OCI-LY7 (cell line): Measurements from ENCODE around the gene IPO9. TPM values are rescaled to one million over a fixed set of nuclear protein-coding genes. Genes with fewer than 3 reads are reported as not detected.

ENCODE experiments used
- BruUV-seq: library from RNA; stranded (reverse); fragments of 400-500 nt; replicated peaks from 2 replicates; lab custom pipeline; 2021; lab: Mats Ljungman, UMichigan
- CTCF ChIA-PET: fragments of 300-600 bp; sonication (Branson Sonifier 250); formaldehyde crosslinking; loops from one replicate; lab custom pipeline; 2022; ENCODE audit warnings: antibody characterized with exemption; ENCODE audit not compliant: unreplicated experiment; lab: Charles Lee
- POLR2A ChIA-PET: fragments of 300-600 bp; sonication (Branson Sonifier 250); formaldehyde crosslinking; loops from one replicate; lab custom pipeline; 2022; ENCODE audit warnings: antibody characterized with exemption; lab: Charles Lee
- DNase-seq: peaks from one replicate; pipeline ENCODE4 v3.0.0-alpha.2; 2015; ENCODE audit warnings: low spot score
- H2AFZ ChIP-seq: fragments of 200-600 bp; sonication (generic), shearing (Covaris generic); 2 replicates; pipeline ENCODE4 v1.6.1; 2014; ENCODE audit warnings: mild to moderate bottlenecking, antibody characterized with exemption, low read length, moderate library complexity
- H3K27ac ChIP-seq: fragments of 200-600 bp; sonication (generic); 2 replicates; pipeline ENCODE4 v1.5.1; 2014; ENCODE audit warnings: mixed run types, low read depth, mild to moderate bottlenecking, moderate library complexity, low read length, inconsistent platforms; ENCODE audit not compliant: poor library complexity, severe bottlenecking
- H3K36me3 ChIP-seq: fragments of 200-600 bp; sonication (generic); 2 replicates; pipeline ENCODE4 v1.6.1; 2014; ENCODE audit warnings: mild to moderate bottlenecking, antibody characterized with exemption, low read length, moderate library complexity, mixed read lengths; ENCODE audit not compliant: insufficient read depth
- H3K4me1 ChIP-seq: fragments of 200-600 bp; sonication (generic); 2 replicates; pipeline ENCODE4 v1.5.1; 2014; ENCODE audit warnings: mild to moderate bottlenecking, low read length; ENCODE audit not compliant: insufficient read depth, poor library complexity, severe bottlenecking
- H3K4me2 ChIP-seq: fragments of 200-600 bp; sonication (generic); 2 replicates; pipeline ENCODE4 v1.6.1; 2014; ENCODE audit warnings: mild to moderate bottlenecking, low read length
- H3K4me3 ChIP-seq: fragments of 200-600 bp; sonication (generic); 2 replicates; pipeline ENCODE4 v1.5.1; 2014; ENCODE audit warnings: mild to moderate bottlenecking, low read depth, low read length; ENCODE audit not compliant: poor library complexity, severe bottlenecking
- H3K79me2 ChIP-seq: fragments of 200-600 bp; sonication (generic); 2 replicates; pipeline ENCODE4 v1.6.1; 2016; ENCODE audit warnings: low read depth, mild to moderate bottlenecking, low read length, moderate library complexity, mixed read lengths; ENCODE audit not compliant: insufficient read depth
- H3K9me2 ChIP-seq: fragments of 200-600 bp; sonication (generic); 2 replicates; pipeline ENCODE4 v1.6.1; 2016; ENCODE audit warnings: mild to moderate bottlenecking, low read length, mixed read lengths; ENCODE audit not compliant: insufficient read depth
- H3K9me3 ChIP-seq: fragments of 200-600 bp; sonication (generic); 2 replicates; pipeline ENCODE4 v1.6.1; 2014; ENCODE audit warnings: mild to moderate bottlenecking, mixed run types, low read length, mixed read lengths
- H4K20me1 ChIP-seq: fragments of 200-600 bp; sonication (generic); 2 replicates; pipeline ENCODE4 v1.6.1; 2014; ENCODE audit warnings: mild to moderate bottlenecking, antibody characterized with exemption, low read length, moderate library complexity, mixed read lengths; ENCODE audit not compliant: insufficient read depth
- EZH2phosphoT487 ChIP-seq: fragments of 200-600 bp; sonication (generic); IDR thresholded peaks from 2 replicates; pipeline ENCODE4 v1.6.1; 2018; ENCODE audit warnings: low read depth, borderline replicate concordance, mild to moderate bottlenecking, mixed run types, antibody characterized with exemption, low read length, moderate library complexity, mixed read lengths
- intact Hi-C: fragments of 100-400 bp; cut with micrococcal nuclease; formaldehyde crosslinking; loops from one replicate; pipeline ENCODE4 v1.10.0; 2022; ENCODE audit not compliant: unreplicated experiment
- total RNA-seq, 2 experiments: library from RNA; depleted of rRNA in 1 of 2; stranded (reverse); fragments of >200 nt in 1 of 2; shearing (Covaris generic) in 1 of 2; gene quantifications; 2 replicates each; pipeline ENCODE4 v1.2.3, GENCODE V29; 2014 to 2022
- TF ChIP-seq, protein P1 (sequence below): fragments of 200-600 bp; sonication (generic); conservative IDR thresholded peaks from 2 replicates; pipeline ENCODE4 v1.5.1; 2014; ENCODE audit warnings: mild to moderate bottlenecking, antibody characterized with exemption, low read length, moderate library complexity, mixed read lengths

IPO9 gene
- total RNA-seq, 2 experiments from 2014 or later = 47.2 to 67.9 TPM

DNA sequence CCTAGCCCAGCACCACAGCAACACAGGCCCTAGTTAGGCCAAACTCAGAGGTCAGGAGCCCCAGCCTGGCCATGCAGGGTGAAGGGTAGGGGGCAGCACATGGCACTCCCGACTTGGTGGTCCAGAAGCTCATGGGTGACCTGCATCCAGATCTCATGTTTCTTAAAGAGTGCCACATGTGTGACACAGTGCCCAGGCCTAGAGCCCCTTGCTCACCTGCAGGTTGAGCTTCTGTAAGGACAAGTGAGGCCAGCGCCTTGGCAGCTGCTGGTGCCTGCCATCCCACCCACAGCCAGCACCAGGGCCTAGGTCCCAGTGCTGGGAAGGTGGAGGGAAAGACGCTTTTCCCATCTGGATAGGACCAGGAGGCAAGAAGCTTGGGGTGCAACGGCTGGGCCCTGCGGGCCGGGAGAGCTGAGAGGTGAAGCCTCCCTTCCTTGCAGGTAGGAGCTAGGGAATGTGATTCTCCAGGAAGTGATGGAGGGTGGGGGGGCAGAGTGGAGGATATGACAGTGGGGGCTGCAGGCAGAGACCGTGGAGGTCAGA is 66.2 kb downstream of the IPO9 start:
- no peaks in the 10 kb centered on the region for H3K9me2 ChIP-seq
- BruUV-seq = no TSS peak
- intact Hi-C loops = loop anchor here (10.0 kb wide), 1 partner anchor 220 kb away; no protein-coding TSS in a partner anchor
- H2AFZ ChIP-seq = no peak overlapping the region
- ChIA-PET POLR2A (interaction anchor here (0.6 to 1.7 kb wide), 5 partner anchors 8 to 69 kb away, joined by 3 to 5 read pairs (median 4); no protein-coding TSS in a partner anchor), CTCF (interaction anchor here (1.0 to 1.6 kb wide), 6 partner anchors 14 to 78 kb away, joined by 3 to 8 read pairs (median 4); no protein-coding TSS in a partner anchor)
- TF ChIP-seq EZH2phosphoT487 = no peak
- TF ChIP-seq, protein P1, sequence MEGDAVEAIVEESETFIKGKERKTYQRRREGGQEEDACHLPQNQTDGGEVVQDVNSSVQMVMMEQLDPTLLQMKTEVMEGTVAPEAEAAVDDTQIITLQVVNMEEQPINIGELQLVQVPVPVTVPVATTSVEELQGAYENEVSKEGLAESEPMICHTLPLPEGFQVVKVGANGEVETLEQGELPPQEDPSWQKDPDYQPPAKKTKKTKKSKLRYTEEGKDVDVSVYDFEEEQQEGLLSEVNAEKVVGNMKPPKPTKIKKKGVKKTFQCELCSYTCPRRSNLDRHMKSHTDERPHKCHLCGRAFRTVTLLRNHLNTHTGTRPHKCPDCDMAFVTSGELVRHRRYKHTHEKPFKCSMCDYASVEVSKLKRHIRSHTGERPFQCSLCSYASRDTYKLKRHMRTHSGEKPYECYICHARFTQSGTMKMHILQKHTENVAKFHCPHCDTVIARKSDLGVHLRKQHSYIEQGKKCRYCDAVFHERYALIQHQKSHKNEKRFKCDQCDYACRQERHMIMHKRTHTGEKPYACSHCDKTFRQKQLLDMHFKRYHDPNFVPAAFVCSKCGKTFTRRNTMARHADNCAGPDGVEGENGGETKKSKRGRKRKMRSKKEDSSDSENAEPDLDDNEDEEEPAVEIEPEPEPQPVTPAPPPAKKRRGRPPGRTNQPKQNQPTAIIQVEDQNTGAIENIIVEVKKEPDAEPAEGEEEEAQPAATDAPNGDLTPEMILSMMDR = no peak
- no peak for DNase-seq
- no peak overlapping the region for H3K4me3 ChIP-seq
- no peaks in the 10 kb centered on the region for H3K79me2 ChIP-seq
- no peak overlapping the region for H3K4me2 ChIP-seq
- no peak overlapping the region for H3K27ac ChIP-seq
- no peaks in the 10 kb centered on the region for H3K36me3 ChIP-seq
- H3K4me1 ChIP-seq = no peaks in the 10 kb centered on the region
- H4K20me1 ChIP-seq = no peaks in the 10 kb centered on the region
- H3K9me3 ChIP-seq = no peaks in the 10 kb centered on the region

DNA sequence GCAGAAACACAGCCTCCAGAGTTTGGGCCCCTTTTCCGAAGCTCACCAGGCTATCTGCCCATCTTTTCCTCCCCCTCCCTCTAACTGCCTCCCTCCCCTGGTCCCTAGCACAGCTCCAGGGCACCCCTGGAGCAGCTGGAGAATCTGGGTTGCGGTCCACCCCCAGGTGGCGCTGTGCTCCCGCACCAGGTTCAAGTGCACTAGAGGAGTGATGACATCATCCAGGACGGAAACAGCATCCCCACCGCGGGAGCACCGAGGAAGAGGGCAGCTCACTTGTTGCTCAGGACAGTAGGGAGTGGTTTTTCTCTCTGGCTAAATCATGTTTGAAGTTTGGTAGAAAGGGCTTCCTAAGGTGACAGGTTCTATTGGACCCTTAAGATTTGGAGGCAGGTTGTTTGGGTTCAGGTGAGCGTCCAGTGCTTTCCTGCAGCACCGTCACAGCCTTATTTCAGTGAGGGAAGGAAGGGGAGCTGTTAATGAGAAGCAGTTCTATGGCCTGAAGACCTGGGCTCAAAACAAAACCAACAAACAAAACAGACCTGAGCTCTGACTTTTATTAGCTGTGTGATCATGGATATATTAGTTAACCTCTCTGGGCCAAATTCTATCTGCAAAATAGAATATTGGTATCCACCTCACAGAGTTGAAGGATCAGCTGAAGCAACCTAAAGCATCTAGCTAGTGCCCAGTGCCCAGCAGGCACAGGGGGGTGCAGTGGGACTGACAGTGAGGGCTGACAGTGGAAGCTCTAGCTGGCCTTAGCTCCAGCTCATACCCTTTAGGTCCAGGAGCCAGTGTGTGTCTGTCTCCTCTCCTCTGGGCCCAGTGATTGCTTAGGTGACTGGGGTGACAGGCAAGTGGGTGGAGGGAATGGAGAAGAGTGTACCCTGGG is 67.2 kb downstream of the IPO9 start:
- Histone ChIP-seq H3K4me3 (no peak overlapping the region), H3K9me3 (no peaks in the 10 kb centered on the region), H4K20me1 (no peaks in the 10 kb centered on the region), H3K27ac (no peak overlapping the region), H3K9me2 (no peaks in the 10 kb centered on the region), H3K79me2 (no peaks in the 10 kb centered on the region), H2AFZ (peak overlapping the region; percentile 68; the same call in 1 of the 2 replicates), H3K36me3 (no peaks in the 10 kb centered on the region), H3K4me2 (peak overlapping the region; percentile 9; the same call in 1 of the 2 replicates), H3K4me1 (no peaks in the 10 kb centered on the region)
- ChIA-PET POLR2A (interaction anchor here (0.6 to 1.7 kb wide), 11 partner anchors 9 to 1226 kb away, joined by 3 to 6 read pairs (median 4); no protein-coding TSS in a partner anchor), CTCF (interaction anchor here (0.6 to 1.7 kb wide), 11 partner anchors 13 to 232 kb away, joined by 3 to 8 read pairs (median 4); no protein-coding TSS in a partner anchor)
- no peak for TF ChIP-seq EZH2phosphoT487
- TF ChIP-seq, protein P1 = peak; percentile 99
- no TSS peak for BruUV-seq
- intact Hi-C loops = loop anchor here (1.0 to 10.0 kb wide), 2 partner anchors 76 to 219 kb away; no protein-coding TSS in a partner anchor
- peak; percentile 85 for DNase-seq
